Gastrocnemius medialis (tissue), 4 donors: ENCODE data around the gene TPBG. TPM values are rescaled to one million over a fixed set of nuclear protein-coding genes. Genes with fewer than 3 reads are reported as not detected.

Experiments
- ATAC-seq, 2 donors: fragments of 150-250 bp; one replicate each; pipeline ENCODE4 v1.9.1; 2016
- DNase-seq, 2 donors: peaks; one replicate each; pipeline ENCODE4 v3.0.0-alpha.2; 2019
- H3K27ac ChIP-seq, 4 donors: fragments of 200-600 bp; sonication (generic); 1 replicate in 1 of 4; 2 replicates in 3 of 4; pipeline ENCODE4 v1.5.1; 2016 to 2018; ENCODE audit warnings: mild to moderate bottlenecking in 2 of 4, moderate library complexity in 1 of 4
- H3K27me3 ChIP-seq, 3 donors: fragments of 200-600 bp; sonication (generic) in 2 of 3; 1 replicate in 1 of 3; 2 replicates in 2 of 3; pipeline versions ENCODE4 v1.5.1 to v1.6.0; 2016 to 2019; ENCODE audit warnings: mild to moderate bottlenecking in 1 of 3, moderate library complexity in 1 of 3
- H3K36me3 ChIP-seq, 2 donors: fragments of 200-600 bp; sonication (generic) in 1 of 2; one replicate each; pipeline ENCODE4 v1.5.1; 2017 to 2018
- H3K4me1 ChIP-seq, 2 donors: fragments of 200-600 bp; sonication (generic) in 1 of 2; one replicate each; pipeline ENCODE4 v1.5.1; 2016 to 2017; ENCODE audit warnings: mild to moderate bottlenecking in 2 of 2
- H3K4me3 ChIP-seq, 4 donors: fragments of 200-600 bp; sonication (generic) in 3 of 4; 1 replicate in 1 of 4; 2 replicates in 3 of 4; pipeline ENCODE4 v1.5.1; 2016 to 2019; ENCODE audit warnings: mild to moderate bottlenecking in 2 of 4
- H3K9me3 ChIP-seq, 3 donors: fragments of 200-600 bp; sonication (generic) in 2 of 3; 1 replicate in 1 of 3; 2 replicates in 2 of 3; pipeline ENCODE4 v1.5.1; 2016 to 2019
- CTCF ChIP-seq, 5 experiments: fragments of 450-650 bp in 3 of 5; fragments of 200-600 bp in 2 of 5; sonication (generic) in 2 of 5; IDR thresholded peaks in 4 of 5; conservative IDR thresholded peaks in 1 of 5; 1 replicate in 4 of 5; 2 replicates in 1 of 5; pipeline ENCODE4 v1.5.1; 2016 to 2019; ENCODE audit warnings: antibody characterized with exemption in 5 of 5, mild to moderate bottlenecking in 3 of 5, moderate library complexity in 3 of 5
- POLR2A ChIP-seq, 2 donors: fragments of 450-650 bp; IDR thresholded peaks; one replicate each; pipeline ENCODE4 v1.6.1; 2017; ENCODE audit warnings: antibody characterized with exemption in 2 of 2, mild to moderate bottlenecking in 2 of 2, moderate library complexity in 2 of 2
- in situ Hi-C, 4 donors: fragments of 200-750 bp; cut with MboI; loops; one replicate each; pipeline versions ENCODE4 v1.15.0 to v1.8.0; 2017; ENCODE audit warnings: low sequenced_read_pairs in 4 of 4
- intact Hi-C: fragments of 100-400 bp; cut with DNase I; formaldehyde crosslinking; loops from one replicate; pipeline ENCODE4 v1.15.1; 2023; ENCODE audit warnings: low total_unique reads
- total RNA-seq, 4 donors: library from RNA; depleted of rRNA; stranded (reverse); fragments of >200 nt; gene quantifications; one replicate each; pipeline versions ENCODE4 v1.1.0 to v1.2.3, GENCODE V29; 2016

Gene TPBG
- total RNA-seq, 4 donors from 2014 or later = 2.5 to 6.4 (median 3.8) TPM

GRCh38 chr6:82413868-82414267 lies 50.3 kb downstream of the TPBG start:
- Histone ChIP-seq H3K4me3 (no peak overlapping the region), H3K9me3 (no peaks in the 10 kb centered on the region), H3K27me3 (no peaks in the 10 kb centered on the region), H3K4me1 (no peaks in the 10 kb centered on the region), H3K27ac (no peak overlapping the region), H3K36me3 (no peaks in the 10 kb centered on the region)
- TF ChIP-seq POLR2A (IDR thresholded peaks at IDR 0.05) = no peak
- no peak for TF ChIP-seq CTCF (IDR thresholded peaks at IDR 0.05 in 4 of 5, conservative IDR thresholded peaks at IDR 0.05 in 1 of 5)
- intact Hi-C loops (no loop called here), in situ Hi-C loops (no loop called here)
- ATAC-seq (no peak), DNase-seq (no peak)

GRCh38 chr6:82415820-82416219 lies 52.2 kb downstream of the TPBG start:
- no peaks in the 10 kb centered on the region for H3K36me3 ChIP-seq
- H3K9me3 ChIP-seq = no peaks in the 10 kb centered on the region
- ATAC-seq = no peak
- H3K4me3 ChIP-seq = no peak overlapping the region
- H3K27ac ChIP-seq = no peak overlapping the region
- H3K4me1 ChIP-seq = no peaks in the 10 kb centered on the region
- DNase-seq = no peak
- no peaks in the 10 kb centered on the region for H3K27me3 ChIP-seq
- TF ChIP-seq POLR2A (IDR thresholded peaks at IDR 0.05) = no peak
- TF ChIP-seq CTCF (IDR thresholded peaks at IDR 0.05 in 4 of 5, conservative IDR thresholded peaks at IDR 0.05 in 1 of 5) = no peak
- in situ Hi-C loops (no loop called here), intact Hi-C loops (no loop called here)

- no peak for ATAC-seq
- no peak overlapping the region for H3K4me3 ChIP-seq
- intact Hi-C loops (no loop called here), in situ Hi-C loops (no loop called here)
- H3K27me3 ChIP-seq = no peaks in the 10 kb centered on the region
- no peaks in the 10 kb centered on the region for H3K9me3 ChIP-seq
- no peak for DNase-seq
- no peak overlapping the region for H3K27ac ChIP-seq
- no peak for TF ChIP-seq POLR2A (IDR thresholded peaks at IDR 0.05)
- TF ChIP-seq CTCF (IDR thresholded peaks at IDR 0.05 in 4 of 5, conservative IDR thresholded peaks at IDR 0.05 in 1 of 5) = no peak
- no peaks in the 10 kb centered on the region for H3K4me1 ChIP-seq
- no peaks in the 10 kb centered on the region for H3K36me3 ChIP-seq
Observed at GRCh38 chr6:82416346-82416745, 52.7 kb downstream of the TPBG start.

Other genes starting within 250 kb of the TPBG start
- gene IBTK, start 116.1 kb upstream of the TPBG start, total RNA-seq = 10 to 100 TPM; 26.2 to 31.7 (median 29.5) TPM